NT2/D1 (cell line): ENCODE data around the gene CELSR1.

Source experiments
- DNase-seq: peaks from one replicate; pipeline ENCODE4 v3.0.0-alpha.2; 2011; ENCODE audit warnings: low read depth, low spot score
- H3K27me3 ChIP-seq: 2 replicates; pipeline ENCODE4 v1.6.0; 2011; ENCODE audit warnings: mild to moderate bottlenecking; ENCODE audit not compliant: insufficient read length, insufficient read depth
- H3K36me3 ChIP-seq: 2 replicates; pipeline ENCODE4 v1.6.1; 2011; ENCODE audit warnings: mild to moderate bottlenecking, low read length, mixed read lengths; ENCODE audit not compliant: insufficient read depth, insufficient read length
- H3K4me1 ChIP-seq: 2 replicates; pipeline ENCODE4 v1.5.1; 2011; ENCODE audit not compliant: insufficient read depth, insufficient read length
- H3K4me3 ChIP-seq: 2 replicates; pipeline ENCODE4 v1.5.1; 2011; ENCODE audit warnings: low read depth; ENCODE audit not compliant: insufficient read length
- H3K9ac ChIP-seq: 2 replicates; pipeline ENCODE4 v1.6.0; 2011; ENCODE audit warnings: low read depth; ENCODE audit not compliant: insufficient read length
- H3K9me3 ChIP-seq: 2 replicates; pipeline ENCODE4 v1.5.1; 2011; ENCODE audit warnings: mild to moderate bottlenecking, low read length; ENCODE audit not compliant: insufficient read depth
- SUZ12 ChIP-seq: IDR thresholded peaks from 2 replicates; pipeline ENCODE4 v1.6.1; 2011; ENCODE audit not compliant: insufficient read length, insufficient read depth; ENCODE audit errors: extremely low read depth
- YY1 ChIP-seq: IDR thresholded peaks from 2 replicates; pipeline ENCODE4 v1.6.1; 2011; ENCODE audit not compliant: insufficient read length, insufficient read depth
- ZNF274 ChIP-seq: IDR thresholded peaks from 2 replicates; pipeline ENCODE4 v1.6.1; 2011; ENCODE audit warnings: mild to moderate bottlenecking, low read depth, low read length

The CELSR1 gene

GRCh38 chr22:46465793-46466192 lies 71.6 kb downstream of the CELSR1 start:
- Histone ChIP-seq H3K27me3 (no peaks in the 10 kb centered on the region), H3K36me3 (peaks cover 8% of the 10 kb centered on the region), H3K4me1 (no peaks in the 10 kb centered on the region), H3K9ac (no peak overlapping the region), H3K4me3 (no peak overlapping the region), H3K9me3 (no peaks in the 10 kb centered on the region)
- DNase-seq: no peak
- TF ChIP-seq ZNF274: no peak
- TF ChIP-seq YY1: no peak
- TF ChIP-seq SUZ12: no peak

- Histone ChIP-seq H3K4me1 (no peaks in the 10 kb centered on the region), H3K27me3 (no peaks in the 10 kb centered on the region), H3K9me3 (no peaks in the 10 kb centered on the region), H3K36me3 (peaks cover 8% of the 10 kb centered on the region), H3K4me3 (no peak overlapping the region), H3K9ac (no peak overlapping the region)
- TF ChIP-seq YY1 (no peak), SUZ12 (no peak), ZNF274 (no peak)
- DNase-seq: no peak
Measured at GRCh38 chr22:46465345-46465720, 72.1 kb downstream of the CELSR1 start.

GRCh38 chr22:46464701-46465344 lies 72.6 kb downstream of the CELSR1 start:
- no peak for TF ChIP-seq YY1
- no peak for TF ChIP-seq SUZ12
- TF ChIP-seq ZNF274: no peak
- Histone ChIP-seq H3K27me3 (no peaks in the 10 kb centered on the region), H3K9me3 (no peaks in the 10 kb centered on the region), H3K9ac (no peak overlapping the region), H3K4me1 (no peaks in the 10 kb centered on the region), H3K36me3 (peaks cover 8% of the 10 kb centered on the region), H3K4me3 (no peak overlapping the region)
- DNase-seq: no peak

GRCh38 chr22:46464296-46464695 lies 73.1 kb downstream of the CELSR1 start:
- DNase-seq: no peak
- no peak for TF ChIP-seq ZNF274
- no peak for TF ChIP-seq YY1
- TF ChIP-seq SUZ12: no peak
- H3K9me3 ChIP-seq: no peaks in the 10 kb centered on the region
- H3K4me3 ChIP-seq: no peak overlapping the region
- no peaks in the 10 kb centered on the region for H3K27me3 ChIP-seq
- peaks cover 2% of the 10 kb centered on the region for H3K4me1 ChIP-seq
- peaks cover 8% of the 10 kb centered on the region for H3K36me3 ChIP-seq
- H3K9ac ChIP-seq: no peak overlapping the region

GRCh38 chr22:46463435-46464227 lies 73.8 kb downstream of the CELSR1 start:
- Histone ChIP-seq H3K27me3 (no peaks in the 10 kb centered on the region), H3K4me1 (peaks cover 2% of the 10 kb centered on the region), H3K4me3 (no peak overlapping the region), H3K36me3 (peaks cover 8% of the 10 kb centered on the region), H3K9ac (no peak overlapping the region), H3K9me3 (no peaks in the 10 kb centered on the region)
- TF ChIP-seq YY1 (no peak), SUZ12 (no peak), ZNF274 (no peak)
- DNase-seq: no peak

- Histone ChIP-seq H3K4me1 (peaks cover 6% of the 10 kb centered on the region), H3K9me3 (no peaks in the 10 kb centered on the region), H3K9ac (no peak overlapping the region), H3K27me3 (no peaks in the 10 kb centered on the region), H3K36me3 (peaks cover 8% of the 10 kb centered on the region), H3K4me3 (no peak overlapping the region)
- TF ChIP-seq YY1: no peak
- TF ChIP-seq SUZ12: no peak
- no peak for TF ChIP-seq ZNF274
- no peak for DNase-seq
Measured at GRCh38 chr22:46462726-46463371, 74.6 kb downstream of the CELSR1 start.
